ENCODE data around the gene XYLT1.

Gene XYLT1

DNA sequence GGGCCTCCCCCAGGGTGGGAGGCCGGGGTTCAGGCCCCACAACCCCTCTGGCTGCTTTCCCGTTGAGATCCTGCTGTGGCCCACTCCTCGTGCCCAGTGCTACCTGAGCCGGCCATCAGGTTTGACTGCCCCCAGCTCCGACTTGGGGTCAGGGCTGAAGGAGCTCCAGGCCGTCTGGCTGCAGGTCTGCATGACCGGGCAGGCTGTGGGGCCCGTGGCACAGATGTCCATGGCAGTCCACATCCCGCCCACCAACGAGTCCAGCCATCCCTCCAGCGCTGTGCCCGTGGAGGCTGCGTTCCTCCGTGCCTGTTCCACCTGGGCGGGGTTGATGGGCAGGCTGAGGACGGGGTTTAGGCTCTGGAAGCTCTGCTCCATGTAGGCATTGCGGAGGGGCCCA, 362.2 kb downstream of the XYLT1 start:
- ATAC-seq: no peak
- TF ChIP-seq ZFP3 (CRISPR knock-in tag; IDR thresholded peaks at IDR 0.05) (no peak), ESRRG (CRISPR knock-in tag; IDR thresholded peaks at IDR 0.05) (no peak), BACH2 (CRISPR knock-in tag; IDR thresholded peaks at IDR 0.05; ENCODE audit: borderline replicate concordance) (no peak), ZNF565 (CRISPR knock-in tag; conservative IDR thresholded peaks at IDR 0.05; ENCODE audit: low read depth) (no peak), GLIS3 (CRISPR knock-in tag; IDR thresholded peaks at IDR 0.05) (no peak), CSDC2 (CRISPR knock-in tag; IDR thresholded peaks at IDR 0.05) (no peak), ZFP30 (CRISPR knock-in tag; IDR thresholded peaks at IDR 0.05) (no peak), RARB (CRISPR knock-in tag; IDR thresholded peaks at IDR 0.05) (no peak), TOX (CRISPR knock-in tag; IDR thresholded peaks at IDR 0.05; ENCODE audit: borderline replicate concordance) (no peak)
- TF ChIP-seq, protein P1, sequence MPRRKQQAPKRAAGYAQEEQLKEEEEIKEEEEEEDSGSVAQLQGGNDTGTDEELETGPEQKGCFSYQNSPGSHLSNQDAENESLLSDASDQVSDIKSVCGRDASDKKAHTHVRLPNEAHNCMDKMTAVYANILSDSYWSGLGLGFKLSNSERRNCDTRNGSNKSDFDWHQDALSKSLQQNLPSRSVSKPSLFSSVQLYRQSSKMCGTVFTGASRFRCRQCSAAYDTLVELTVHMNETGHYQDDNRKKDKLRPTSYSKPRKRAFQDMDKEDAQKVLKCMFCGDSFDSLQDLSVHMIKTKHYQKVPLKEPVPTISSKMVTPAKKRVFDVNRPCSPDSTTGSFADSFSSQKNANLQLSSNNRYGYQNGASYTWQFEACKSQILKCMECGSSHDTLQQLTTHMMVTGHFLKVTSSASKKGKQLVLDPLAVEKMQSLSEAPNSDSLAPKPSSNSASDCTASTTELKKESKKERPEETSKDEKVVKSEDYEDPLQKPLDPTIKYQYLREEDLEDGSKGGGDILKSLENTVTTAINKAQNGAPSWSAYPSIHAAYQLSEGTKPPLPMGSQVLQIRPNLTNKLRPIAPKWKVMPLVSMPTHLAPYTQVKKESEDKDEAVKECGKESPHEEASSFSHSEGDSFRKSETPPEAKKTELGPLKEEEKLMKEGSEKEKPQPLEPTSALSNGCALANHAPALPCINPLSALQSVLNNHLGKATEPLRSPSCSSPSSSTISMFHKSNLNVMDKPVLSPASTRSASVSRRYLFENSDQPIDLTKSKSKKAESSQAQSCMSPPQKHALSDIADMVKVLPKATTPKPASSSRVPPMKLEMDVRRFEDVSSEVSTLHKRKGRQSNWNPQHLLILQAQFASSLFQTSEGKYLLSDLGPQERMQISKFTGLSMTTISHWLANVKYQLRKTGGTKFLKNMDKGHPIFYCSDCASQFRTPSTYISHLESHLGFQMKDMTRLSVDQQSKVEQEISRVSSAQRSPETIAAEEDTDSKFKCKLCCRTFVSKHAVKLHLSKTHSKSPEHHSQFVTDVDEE (CRISPR knock-in tag; IDR thresholded peaks at IDR 0.05): no peak
- TF ChIP-seq, protein P2, sequence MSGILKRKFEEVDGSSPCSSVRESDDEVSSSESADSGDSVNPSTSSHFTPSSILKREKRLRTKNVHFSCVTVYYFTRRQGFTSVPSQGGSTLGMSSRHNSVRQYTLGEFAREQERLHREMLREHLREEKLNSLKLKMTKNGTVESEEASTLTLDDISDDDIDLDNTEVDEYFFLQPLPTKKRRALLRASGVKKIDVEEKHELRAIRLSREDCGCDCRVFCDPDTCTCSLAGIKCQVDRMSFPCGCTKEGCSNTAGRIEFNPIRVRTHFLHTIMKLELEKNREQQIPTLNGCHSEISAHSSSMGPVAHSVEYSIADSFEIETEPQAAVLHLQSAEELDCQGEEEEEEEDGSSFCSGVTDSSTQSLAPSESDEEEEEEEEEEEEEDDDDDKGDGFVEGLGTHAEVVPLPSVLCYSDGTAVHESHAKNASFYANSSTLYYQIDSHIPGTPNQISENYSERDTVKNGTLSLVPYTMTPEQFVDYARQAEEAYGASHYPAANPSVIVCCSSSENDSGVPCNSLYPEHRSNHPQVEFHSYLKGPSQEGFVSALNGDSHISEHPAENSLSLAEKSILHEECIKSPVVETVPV (CRISPR knock-in tag; IDR thresholded peaks at IDR 0.05): no peak
- TF ChIP-seq, protein P3, sequence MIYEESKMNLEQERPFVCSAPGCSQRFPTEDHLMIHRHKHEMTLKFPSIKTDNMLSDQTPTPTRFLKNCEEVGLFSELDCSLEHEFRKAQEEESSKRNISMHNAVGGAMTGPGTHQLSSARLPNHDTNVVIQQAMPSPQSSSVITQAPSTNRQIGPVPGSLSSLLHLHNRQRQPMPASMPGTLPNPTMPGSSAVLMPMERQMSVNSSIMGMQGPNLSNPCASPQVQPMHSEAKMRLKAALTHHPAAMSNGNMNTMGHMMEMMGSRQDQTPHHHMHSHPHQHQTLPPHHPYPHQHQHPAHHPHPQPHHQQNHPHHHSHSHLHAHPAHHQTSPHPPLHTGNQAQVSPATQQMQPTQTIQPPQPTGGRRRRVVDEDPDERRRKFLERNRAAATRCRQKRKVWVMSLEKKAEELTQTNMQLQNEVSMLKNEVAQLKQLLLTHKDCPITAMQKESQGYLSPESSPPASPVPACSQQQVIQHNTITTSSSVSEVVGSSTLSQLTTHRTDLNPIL (CRISPR knock-in tag; IDR thresholded peaks at IDR 0.05; ENCODE audit: low read depth): no peak

DNA sequence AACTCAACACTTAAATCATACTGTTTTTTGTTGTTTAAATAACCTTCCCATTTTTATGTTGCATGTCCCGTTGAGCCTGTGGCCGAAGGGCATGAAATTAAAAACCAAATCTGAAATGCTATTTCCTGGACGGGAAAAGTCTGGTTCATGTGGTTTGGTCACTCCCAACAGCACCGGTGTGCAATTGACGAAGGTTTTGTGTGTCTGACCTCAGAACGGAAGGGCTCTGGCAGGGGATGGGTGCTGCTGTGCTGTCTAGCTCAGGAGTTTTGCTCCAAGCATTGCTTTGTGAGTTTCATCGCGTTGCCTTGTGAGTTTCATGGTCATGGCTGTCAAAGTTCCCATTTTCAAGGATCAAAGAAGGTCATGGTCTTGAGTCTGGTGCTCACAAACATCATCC, 363.3 kb downstream of the XYLT1 start:
- TF ChIP-seq ZNF8 (CRISPR knock-in tag; IDR thresholded peaks at IDR 0.05): no peak
- TF ChIP-seq, protein P2 (CRISPR knock-in tag; IDR thresholded peaks at IDR 0.05): no peak
- TF ChIP-seq OSR1 (CRISPR knock-in tag; IDR thresholded peaks at IDR 0.05): no peak
- TF ChIP-seq ZNF70 (CRISPR knock-in tag; IDR thresholded peaks at IDR 0.05): no peak
- TF ChIP-seq ZNF565 (CRISPR knock-in tag; conservative IDR thresholded peaks at IDR 0.05; ENCODE audit: low read depth): no peak
- TF ChIP-seq, protein P4, sequence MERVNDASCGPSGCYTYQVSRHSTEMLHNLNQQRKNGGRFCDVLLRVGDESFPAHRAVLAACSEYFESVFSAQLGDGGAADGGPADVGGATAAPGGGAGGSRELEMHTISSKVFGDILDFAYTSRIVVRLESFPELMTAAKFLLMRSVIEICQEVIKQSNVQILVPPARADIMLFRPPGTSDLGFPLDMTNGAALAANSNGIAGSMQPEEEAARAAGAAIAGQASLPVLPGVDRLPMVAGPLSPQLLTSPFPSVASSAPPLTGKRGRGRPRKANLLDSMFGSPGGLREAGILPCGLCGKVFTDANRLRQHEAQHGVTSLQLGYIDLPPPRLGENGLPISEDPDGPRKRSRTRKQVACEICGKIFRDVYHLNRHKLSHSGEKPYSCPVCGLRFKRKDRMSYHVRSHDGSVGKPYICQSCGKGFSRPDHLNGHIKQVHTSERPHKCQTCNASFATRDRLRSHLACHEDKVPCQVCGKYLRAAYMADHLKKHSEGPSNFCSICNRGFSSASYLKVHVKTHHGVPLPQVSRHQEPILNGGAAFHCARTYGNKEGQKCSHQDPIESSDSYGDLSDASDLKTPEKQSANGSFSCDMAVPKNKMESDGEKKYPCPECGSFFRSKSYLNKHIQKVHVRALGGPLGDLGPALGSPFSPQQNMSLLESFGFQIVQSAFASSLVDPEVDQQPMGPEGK (CRISPR knock-in tag; IDR thresholded peaks at IDR 0.05; ENCODE audit: borderline replicate concordance): no peak
- no peak for TF ChIP-seq CSDC2 (CRISPR knock-in tag; IDR thresholded peaks at IDR 0.05)
- no peak for TF ChIP-seq ARNTL (CRISPR knock-in tag; IDR thresholded peaks at IDR 0.05; ENCODE audit: borderline replicate concordance, low read depth)
- no peak for ATAC-seq

DNA sequence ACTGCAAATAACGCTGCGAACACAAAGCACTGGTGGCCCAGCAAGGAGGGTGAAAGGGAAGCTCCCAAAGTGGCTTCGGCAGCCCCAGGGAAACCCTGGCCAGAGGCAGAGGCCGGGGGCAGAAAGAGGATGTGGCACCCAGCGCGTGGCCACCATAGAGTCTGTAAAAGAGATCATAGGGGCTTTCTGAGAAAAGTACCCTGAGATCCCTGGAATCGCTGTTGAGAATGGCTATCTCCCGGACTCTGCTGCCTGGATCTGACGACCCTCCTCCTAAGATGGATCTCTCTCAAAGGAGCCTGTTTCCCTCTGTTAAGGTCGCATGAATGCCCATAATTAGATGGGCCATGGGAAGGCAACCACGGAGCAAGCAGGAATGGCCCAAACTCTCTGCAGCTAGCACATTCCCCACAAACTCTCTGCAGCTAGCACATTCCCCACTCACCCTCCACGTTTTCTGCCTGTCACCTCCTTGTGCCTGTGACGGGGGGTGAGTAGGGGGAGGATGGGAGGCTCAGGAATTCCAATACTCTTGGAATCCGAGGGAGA, 364.4 kb downstream of the XYLT1 start:
- ATAC-seq: no peak
- TF ChIP-seq PPARA (CRISPR knock-in tag; IDR thresholded peaks at IDR 0.05; ENCODE audit: borderline replicate concordance) (no peak), ZFP3 (CRISPR knock-in tag; IDR thresholded peaks at IDR 0.05) (no peak), ZFP30 (CRISPR knock-in tag; IDR thresholded peaks at IDR 0.05) (no peak), RARB (CRISPR knock-in tag; IDR thresholded peaks at IDR 0.05) (no peak), BACH2 (CRISPR knock-in tag; IDR thresholded peaks at IDR 0.05; ENCODE audit: borderline replicate concordance) (no peak), ESRRG (CRISPR knock-in tag; IDR thresholded peaks at IDR 0.05) (no peak), GLIS3 (CRISPR knock-in tag; IDR thresholded peaks at IDR 0.05) (no peak), ZC3H10 (CRISPR knock-in tag; IDR thresholded peaks at IDR 0.05) (no peak), ISL1 (CRISPR knock-in tag; IDR thresholded peaks at IDR 0.05) (no peak), TCF4 (CRISPR knock-in tag; IDR thresholded peaks at IDR 0.05; ENCODE audit: borderline replicate concordance) (no peak), ZNF8 (CRISPR knock-in tag; IDR thresholded peaks at IDR 0.05) (no peak), TOX (CRISPR knock-in tag; IDR thresholded peaks at IDR 0.05; ENCODE audit: borderline replicate concordance) (no peak)
- TF ChIP-seq, protein P5, sequence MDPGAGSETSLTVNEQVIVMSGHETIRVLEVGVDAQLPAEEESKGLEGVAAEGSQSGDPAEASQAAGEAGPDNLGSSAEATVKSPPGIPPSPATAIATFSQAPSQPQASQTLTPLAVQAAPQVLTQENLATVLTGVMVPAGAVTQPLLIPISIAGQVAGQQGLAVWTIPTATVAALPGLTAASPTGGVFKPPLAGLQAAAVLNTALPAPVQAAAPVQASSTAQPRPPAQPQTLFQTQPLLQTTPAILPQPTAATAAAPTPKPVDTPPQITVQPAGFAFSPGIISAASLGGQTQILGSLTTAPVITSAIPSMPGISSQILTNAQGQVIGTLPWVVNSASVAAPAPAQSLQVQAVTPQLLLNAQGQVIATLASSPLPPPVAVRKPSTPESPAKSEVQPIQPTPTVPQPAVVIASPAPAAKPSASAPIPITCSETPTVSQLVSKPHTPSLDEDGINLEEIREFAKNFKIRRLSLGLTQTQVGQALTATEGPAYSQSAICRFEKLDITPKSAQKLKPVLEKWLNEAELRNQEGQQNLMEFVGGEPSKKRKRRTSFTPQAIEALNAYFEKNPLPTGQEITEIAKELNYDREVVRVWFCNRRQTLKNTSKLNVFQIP (CRISPR knock-in tag; IDR thresholded peaks at IDR 0.05; ENCODE audit: borderline replicate concordance, low read depth): no peak
- TF ChIP-seq, protein P1 (CRISPR knock-in tag; IDR thresholded peaks at IDR 0.05): no peak
